HG02884 (cell line): ENCODE data around the gene VAT1.
"Not testable (repeated sequence)": the region's sequence is repeated elsewhere in the genome, so short reads cannot be mapped to it uniquely, and the experiment has no call there.

Experiments used
- ATAC-seq: cut with Tn5 transposase; IDR thresholded peaks from one replicate; pipeline ENCODE4 v1.9.1; 2021; ENCODE audit warnings: mild to moderate bottlenecking, moderate library complexity; ENCODE audit not compliant: unreplicated experiment

VAT1 gene

DNA sequence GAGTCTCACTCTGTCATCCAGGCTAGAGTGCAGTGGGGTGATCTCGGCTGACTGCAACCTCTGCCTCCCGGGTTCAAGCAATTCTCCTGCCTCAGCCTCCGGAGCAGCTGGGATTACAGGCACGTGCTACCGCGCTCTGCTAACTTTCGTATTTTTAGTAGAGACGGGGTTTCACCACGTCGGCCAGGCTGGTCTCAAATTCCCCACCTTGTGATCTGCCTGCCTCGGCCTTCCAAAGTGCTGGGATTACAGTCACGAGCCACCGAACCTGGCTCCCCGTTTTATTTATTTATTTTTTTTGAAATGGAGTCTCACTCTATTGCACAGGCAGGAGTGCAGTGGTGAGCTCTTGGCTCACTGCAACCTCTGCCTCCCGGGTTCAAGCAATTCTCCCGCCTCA is 46.5 kb downstream of the VAT1 start:
- not testable (repeated sequence) for ATAC-seq

DNA sequence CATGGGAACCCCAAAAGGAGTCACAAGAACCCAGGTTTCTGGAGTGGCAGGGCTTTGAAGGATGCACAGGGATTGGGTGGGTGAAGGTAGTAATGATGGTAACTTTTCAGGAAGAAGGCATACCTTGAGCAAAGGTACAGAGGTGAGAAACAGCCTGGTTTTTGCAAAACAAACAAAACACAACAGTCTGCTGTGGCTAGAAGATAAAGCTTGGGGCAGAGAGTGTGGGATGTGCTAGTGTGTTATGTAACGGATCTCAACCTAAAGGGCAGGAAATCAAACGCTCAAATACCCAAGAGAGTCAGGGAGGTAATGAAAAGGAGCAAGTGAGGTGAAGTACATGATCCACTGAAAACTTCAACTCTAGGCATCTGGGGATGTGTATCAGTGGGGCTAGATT is 46.9 kb downstream of the VAT1 start:
- no peak for ATAC-seq

DNA sequence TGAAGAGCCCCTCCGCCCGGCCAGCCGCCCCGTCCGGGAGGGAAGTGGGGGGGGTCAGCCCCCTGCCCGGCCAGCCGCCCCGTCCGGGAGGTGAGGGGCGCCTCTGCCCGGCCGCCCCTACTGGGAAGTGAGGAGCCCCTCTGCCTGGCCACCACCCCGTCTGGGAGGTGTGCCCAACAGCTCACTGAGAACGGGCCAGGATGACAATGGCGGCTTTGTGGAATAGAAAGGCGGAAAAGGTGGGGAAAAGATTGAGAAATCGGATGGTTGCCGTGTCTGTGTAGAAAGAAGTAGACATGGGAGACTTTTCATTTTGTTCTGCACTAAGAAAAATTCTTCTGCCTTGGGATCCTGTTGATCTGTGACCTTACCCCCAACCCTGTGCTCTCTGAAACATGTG is 48.9 kb downstream of the VAT1 start:
- not testable (repeated sequence) for ATAC-seq

DNA sequence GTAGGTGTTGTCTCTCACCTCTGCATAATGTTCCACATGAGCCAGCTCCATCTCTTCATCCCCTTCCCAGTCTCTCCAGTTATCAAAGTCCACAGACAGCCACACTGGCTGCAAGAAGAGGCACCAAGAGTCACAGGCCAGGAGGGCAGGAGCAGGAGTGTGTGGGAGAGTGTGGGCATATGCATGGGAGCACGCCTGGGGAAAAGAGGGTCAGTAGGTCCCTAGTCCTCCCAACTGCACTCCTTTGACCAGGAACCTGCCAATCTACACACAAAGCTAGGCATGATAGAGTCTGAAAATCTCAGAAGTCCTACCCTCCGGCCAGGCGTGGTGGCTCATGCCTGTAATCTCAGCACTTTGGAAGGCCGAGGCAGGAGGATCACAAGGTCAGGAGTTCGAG is 50.6 kb downstream of the VAT1 start:
- ATAC-seq, result no peak

DNA sequence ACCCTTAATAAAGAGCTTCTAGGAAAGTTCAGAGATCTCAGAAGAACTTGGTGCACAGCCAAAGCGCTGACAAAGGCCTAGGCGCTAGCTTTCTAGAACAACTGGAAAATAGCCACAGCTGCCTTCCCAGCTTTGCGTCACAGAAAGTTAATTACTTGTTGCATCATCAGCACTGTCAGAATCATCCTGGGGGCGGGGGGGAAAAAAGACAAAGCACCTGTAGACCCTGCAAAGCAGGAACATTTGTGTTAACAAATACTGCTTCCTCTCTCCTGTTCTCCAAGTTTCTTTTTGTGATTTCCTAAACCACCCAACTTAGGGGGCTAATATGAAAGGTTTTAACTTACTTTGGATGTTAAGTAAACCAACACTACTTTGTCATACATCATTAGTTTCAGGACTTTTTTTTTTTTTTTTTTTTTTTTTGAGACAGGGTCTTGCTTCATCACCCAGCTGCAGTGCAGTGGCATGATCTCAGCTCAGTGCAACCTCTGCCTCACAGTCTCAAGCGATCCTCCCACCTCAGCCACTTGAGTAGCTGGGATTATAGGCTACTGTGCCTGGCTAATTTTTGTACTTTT is 53.1 kb downstream of the VAT1 start:
- ATAC-seq, result no peak

DNA sequence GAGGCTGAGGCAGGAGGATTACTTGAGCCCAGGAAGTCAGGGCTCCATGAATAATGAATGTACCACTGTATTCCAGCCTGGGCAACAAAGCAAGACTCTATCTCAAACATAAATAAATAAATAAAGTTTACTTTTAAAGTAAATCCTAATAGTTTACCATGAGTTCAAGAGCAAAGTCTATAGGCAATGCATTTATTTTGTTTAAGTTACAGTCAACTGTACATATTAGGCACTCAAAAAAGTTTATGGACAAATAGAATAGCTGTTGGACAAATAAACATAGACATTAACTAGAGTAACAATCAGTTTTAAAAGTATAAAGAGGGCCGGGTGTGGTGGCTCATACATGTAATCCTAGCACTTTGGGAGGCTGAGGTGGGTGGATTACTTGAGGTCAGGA is 54.3 kb downstream of the VAT1 start:
- ATAC-seq, result no peak
